Stimulated activated CD8-positive, alpha-beta memory T cell treated with anti-CD3 and anti-CD28 coated beads, Interleukin-12 subunit alpha, Interleukin-12 subunit beta, amount 100 ng/mL, for 4 hours (primary cell): ENCODE data around the gene ALOX12B.
"Not testable (repeated sequence)": the region's sequence is repeated elsewhere in the genome, so short reads cannot be mapped to it uniquely, and the experiment has no call there.

Experiments used
- DNase-seq: peaks from one replicate; pipeline ENCODE4 v3.0.0-alpha.2; 2020; ENCODE audit warnings: low read depth

Gene ALOX12B

DNA sequence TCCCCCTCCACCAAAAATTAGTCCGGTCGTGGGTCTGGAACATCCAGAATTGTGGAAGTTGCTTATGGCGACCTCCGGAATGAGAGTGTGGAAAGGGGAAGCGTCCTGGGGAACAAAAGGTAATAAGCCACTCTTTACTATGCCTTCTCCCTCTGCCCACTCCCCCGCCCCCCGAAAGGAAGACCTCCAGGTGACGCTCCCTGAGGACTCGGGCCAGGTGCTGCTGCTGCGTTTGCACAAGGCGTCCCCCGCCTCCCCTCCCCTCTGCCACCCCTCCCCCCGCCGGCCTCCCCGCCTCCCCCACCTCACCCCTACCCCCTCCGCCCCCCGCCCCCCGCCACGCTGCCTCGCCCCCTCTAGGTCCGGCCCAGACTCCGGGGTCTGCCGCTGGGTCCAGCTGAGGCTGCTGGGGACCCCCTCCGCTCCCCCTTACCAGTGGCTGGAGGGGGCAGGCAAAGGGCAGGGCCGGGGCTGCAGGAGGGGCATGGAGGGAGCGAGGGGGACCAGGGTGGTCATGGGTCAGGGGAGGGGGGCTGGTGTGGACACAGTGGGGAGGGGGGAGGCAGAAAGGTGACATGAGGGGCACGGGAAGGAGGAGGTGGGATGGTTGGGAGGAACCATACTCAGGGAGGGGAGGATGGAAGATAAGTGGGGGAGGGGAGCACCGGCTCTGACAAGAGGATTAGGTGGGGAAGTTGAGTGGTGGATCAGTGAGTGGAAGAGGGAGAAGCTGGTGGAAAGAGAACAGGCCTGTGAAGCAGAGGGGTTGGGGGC is 23.6 kb downstream of the ALOX12B start:
- no peak for DNase-seq

- no peak for DNase-seq
These were observed 24.6 kb downstream of the ALOX12B start for GRCh38 chr17:8062807-8063483.

DNA sequence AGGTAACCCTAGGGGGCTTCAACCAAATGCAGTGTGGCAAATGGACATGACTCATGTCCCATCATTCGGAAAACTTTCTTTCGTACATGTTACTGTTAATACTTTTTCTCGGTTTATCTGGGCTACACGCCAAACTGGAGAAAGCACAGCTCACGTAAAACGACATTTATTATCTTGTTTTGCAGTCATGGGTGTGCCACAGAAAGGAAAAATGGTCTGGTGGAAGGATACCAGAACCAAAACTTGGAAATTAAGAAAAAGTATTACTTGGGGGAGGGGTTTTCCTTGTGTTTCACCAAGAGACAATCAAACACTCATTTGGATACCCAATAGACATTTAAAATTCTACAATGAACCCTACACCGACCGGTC is 25.1 kb downstream of the ALOX12B start:
- no peak for DNase-seq

DNA sequence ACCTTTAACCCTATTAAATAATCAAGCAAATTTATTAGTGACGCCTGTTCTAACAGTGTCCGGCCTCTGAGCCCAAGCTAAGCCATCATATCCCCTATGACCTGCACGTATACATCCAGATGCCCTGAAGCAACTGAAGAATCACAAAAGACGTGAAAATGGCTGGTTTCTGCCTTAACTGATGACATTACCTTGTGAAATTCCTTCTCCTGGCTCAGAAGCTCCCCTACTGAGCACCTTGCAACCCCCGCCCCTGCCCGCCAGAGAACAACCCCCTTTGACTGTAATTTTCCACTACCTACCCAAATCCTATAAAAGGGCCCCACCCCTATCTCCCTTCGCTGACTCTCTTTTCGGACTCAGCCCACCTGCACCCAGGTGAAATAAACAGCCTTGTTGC is 25.7 kb downstream of the ALOX12B start:
- DNase-seq: not testable (repeated sequence)

DNA sequence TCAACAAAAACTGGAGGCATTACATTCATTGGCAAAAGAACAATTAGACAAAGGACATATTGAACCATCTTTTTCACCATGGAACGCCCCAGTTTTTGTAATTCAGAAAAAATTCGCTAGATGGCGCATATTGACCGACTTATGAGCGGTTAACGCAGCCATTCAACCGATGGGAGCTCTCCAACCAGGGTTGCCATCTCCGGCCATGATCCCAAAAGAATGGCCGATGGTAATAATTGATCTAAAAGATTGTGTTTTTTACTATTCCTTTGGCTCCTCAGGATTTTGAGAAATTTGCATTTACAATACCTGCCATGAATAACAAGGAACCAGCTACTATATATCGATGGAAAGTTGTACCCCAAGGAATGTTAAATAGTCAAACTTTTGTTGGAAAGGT is 27.2 kb downstream of the ALOX12B start:
- DNase-seq: no peak

- no peak for DNase-seq
These were observed 28.4 kb downstream of the ALOX12B start for GRCh38 chr17:8059131-8059530.

DNA sequence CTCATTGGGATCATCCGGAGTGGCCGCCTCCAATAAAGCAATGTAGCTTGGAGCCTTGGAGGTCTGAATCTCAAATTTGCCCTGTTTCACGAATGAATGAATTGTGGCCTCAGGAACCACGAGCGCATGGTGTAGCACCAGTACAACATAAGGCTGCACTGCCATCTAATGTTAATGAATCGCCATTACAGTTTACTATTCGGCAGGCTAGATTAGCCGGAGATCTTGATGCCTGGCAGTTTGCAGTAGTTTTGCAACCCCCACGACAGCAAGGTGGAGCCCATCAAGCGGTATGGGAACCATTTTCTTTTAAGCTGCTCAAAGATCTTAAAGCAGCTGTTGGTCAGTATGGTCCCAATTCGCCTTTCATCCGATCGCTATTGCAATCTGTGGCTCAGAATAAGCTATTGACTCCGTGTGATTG is 29.8 kb downstream of the ALOX12B start:
- no peak for DNase-seq

- no peak for DNase-seq
These were observed 30.4 kb downstream of the ALOX12B start for GRCh38 chr17:8056976-8057625.

- DNase-seq: peak; percentile 29
These were observed 31.1 kb downstream of the ALOX12B start for GRCh38 chr17:8056232-8056975.

DNA sequence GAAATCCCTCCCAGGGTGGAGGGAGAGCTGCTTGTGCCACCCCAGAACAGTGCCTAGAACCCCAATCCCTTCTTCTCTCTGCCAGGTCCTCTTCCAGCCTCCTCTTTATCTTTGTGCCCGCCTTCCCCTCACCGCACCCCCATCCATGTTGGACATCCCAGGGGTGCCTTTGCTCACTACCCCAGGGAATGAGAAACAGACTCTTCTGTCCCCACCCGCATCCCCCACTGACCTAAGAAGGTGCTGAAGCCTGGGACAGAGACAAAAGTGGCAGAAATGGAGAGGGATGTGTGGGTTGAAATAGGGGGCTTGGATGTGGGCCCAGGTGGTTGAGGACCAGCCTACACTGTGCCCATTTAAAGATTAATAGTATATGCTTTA is 31.7 kb downstream of the ALOX12B start:
- no peak for DNase-seq

GRCh38 chr17:8053600-8053999 is 33.9 kb downstream of the ALOX12B start:
- DNase-seq: no peak

- DNase-seq: no peak
These were observed 35.0 kb downstream of the ALOX12B start for GRCh38 chr17:8052256-8053252.

DNA sequence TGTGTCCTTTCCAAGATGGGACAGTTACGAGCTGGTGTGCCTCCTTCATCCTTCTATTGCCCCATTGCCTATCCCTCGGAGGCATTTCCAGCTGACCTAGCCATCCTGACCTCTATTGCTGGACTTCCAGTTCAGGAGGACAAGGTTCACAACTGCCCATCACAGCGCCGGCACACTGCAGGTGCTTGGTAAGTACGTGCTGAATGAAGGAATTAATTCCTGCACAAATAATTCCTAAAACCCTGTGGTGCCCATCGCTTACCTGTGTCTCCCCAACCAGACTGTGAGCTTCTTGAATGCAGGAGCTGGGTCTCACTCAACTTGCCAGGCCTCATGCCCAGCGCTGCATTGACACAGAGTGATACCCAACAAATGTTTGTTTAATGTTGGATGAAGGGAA is 35.7 kb downstream of the ALOX12B start:
- no peak for DNase-seq

- DNase-seq: no peak
These were observed 38.8 kb downstream of the ALOX12B start for GRCh38 chr17:8048736-8049135.

GRCh38 chr17:8048236-8048635 is 39.3 kb downstream of the ALOX12B start:
- DNase-seq: no peak

- DNase-seq: no peak
These were observed 39.8 kb downstream of the ALOX12B start for GRCh38 chr17:8047769-8048110.

- DNase-seq: no peak
These were observed 40.4 kb downstream of the ALOX12B start for GRCh38 chr17:8046929-8047768.

DNA sequence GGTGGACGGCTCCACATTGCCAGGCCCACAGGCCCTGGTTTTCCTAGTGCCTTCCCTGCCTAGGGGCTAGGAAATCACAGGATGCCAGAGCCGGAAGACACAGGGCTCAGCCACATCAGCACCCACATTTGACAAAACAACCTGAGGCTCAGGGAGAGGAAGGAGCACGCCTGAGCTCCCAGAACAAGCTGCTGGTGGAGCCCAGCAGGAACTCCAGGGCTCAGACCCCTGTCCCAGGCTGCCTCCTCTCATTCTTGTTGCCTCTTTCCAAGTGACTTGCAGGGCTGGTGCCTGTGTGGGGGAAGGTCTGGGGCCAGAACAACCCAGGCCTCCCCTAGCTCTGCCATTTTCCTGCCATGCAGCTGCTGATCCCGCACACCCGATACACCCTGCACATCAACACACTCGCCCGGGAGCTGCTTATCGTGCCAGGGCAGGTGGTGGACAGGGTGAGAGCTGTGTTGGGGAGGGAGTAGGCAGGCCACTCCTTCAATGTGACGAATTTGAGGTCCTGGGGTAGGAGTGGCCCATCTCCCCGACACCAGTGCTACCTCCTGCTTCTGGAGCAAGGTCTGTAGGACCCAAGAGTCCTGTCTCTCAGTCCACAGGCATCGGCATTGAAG is 41.1 kb downstream of the ALOX12B start:
- DNase-seq: no peak

GRCh38 chr17:8044819-8045810 is 42.4 kb downstream of the ALOX12B start:
- DNase-seq: no peak
